Skin epidermis (tissue), 12 donors: ENCODE measurements around the gene KAZN.

ENCODE experiments used
- H3K27ac ChIP-seq, 21 experiments: fragments of 200-600 bp; sonication (generic) in 11 of 21; one replicate each; pipeline ENCODE4 v1.5.0; 2020; ENCODE audit warnings: mild to moderate bottlenecking in 3 of 21, inconsistent platforms in 2 of 21, moderate library complexity in 2 of 21
- H3K4me3 ChIP-seq, 7 experiments: fragments of 200-600 bp; sonication (generic) in 2 of 7; one replicate each; pipeline ENCODE4 v1.5.0; 2020; ENCODE audit warnings: inconsistent platforms in 2 of 7, mild to moderate bottlenecking in 2 of 7, moderate library complexity in 1 of 7

Gene KAZN

GRCh38 chr1:14910984-14911721 lies 312.7 kb downstream of the KAZN start:
- Histone ChIP-seq H3K27ac (peak overlapping the region in 17 of 21 experiments; percentile 11 to 83 (median 68)), H3K4me3 (no peak overlapping the region)

GRCh38 chr1:14912839-14913481 lies 314.5 kb downstream of the KAZN start:
- Histone ChIP-seq H3K27ac (peak overlapping the region in 16 of 21 experiments; percentile 3 to 82 (median 72)), H3K4me3 (no peak overlapping the region)

- peak overlapping the region in 17 of 21 experiments; percentile 3 to 82 (median 66) for H3K27ac ChIP-seq
- no peak overlapping the region for H3K4me3 ChIP-seq
These were observed 315.1 kb downstream of the KAZN start for GRCh38 chr1:14913482-14914177.

- Histone ChIP-seq H3K27ac (peak overlapping the region in 11 of 21 experiments; percentile 36 to 82 (median 76)), H3K4me3 (no peak overlapping the region)
These were observed 316.0 kb downstream of the KAZN start for GRCh38 chr1:14914351-14914988.

- H3K4me3 ChIP-seq: no peak overlapping the region
- no peak overlapping the region for H3K27ac ChIP-seq
These were observed 317.0 kb downstream of the KAZN start for GRCh38 chr1:14915356-14916054.

- H3K27ac ChIP-seq: no peak overlapping the region
These were observed 320.8 kb downstream of the KAZN start for GRCh38 chr1:14919289-14919688.

GRCh38 chr1:14919751-14920150 lies 321.3 kb downstream of the KAZN start:
- no peak overlapping the region for H3K4me3 ChIP-seq
- no peak overlapping the region for H3K27ac ChIP-seq

More at GRCh38 chr1:14919289-14919688, 320.8 kb downstream of the KAZN start:
- H3K4me3 ChIP-seq: no peak overlapping the region

- peak overlapping the region in 1 of 21 experiments; percentile 30 for H3K27ac ChIP-seq
- H3K4me3 ChIP-seq: no peak overlapping the region
These were observed 322.6 kb downstream of the KAZN start for GRCh38 chr1:14921057-14921456.

- peak overlapping the region in 3 of 7 experiments; percentile 2 to 72 (median 71) for H3K4me3 ChIP-seq
- peak overlapping the region in 10 of 21 experiments; percentile 29 to 85 (median 70) for H3K27ac ChIP-seq
These were observed 324.6 kb downstream of the KAZN start for GRCh38 chr1:14922942-14923726.

GRCh38 chr1:14923727-14924452 lies 325.4 kb downstream of the KAZN start:
- H3K4me3 ChIP-seq: peak overlapping the region in 6 of 7 experiments; percentile 2 to 72 (median 64)
- peak overlapping the region in 10 of 21 experiments; percentile 29 to 91 (median 70) for H3K27ac ChIP-seq

GRCh38 chr1:14924455-14925331 lies 326.2 kb downstream of the KAZN start:
- Histone ChIP-seq H3K27ac (peak overlapping the region in 20 of 21 experiments; percentile 40 to 91 (median 80)), H3K4me3 (peak overlapping the region; percentile 57 to 92 (median 71))

- H3K27ac ChIP-seq: peak overlapping the region in 7 of 21 experiments; percentile 82 to 91 (median 85)
- H3K4me3 ChIP-seq: peak overlapping the region; percentile 57 to 92 (median 71)
These were observed 327.1 kb downstream of the KAZN start for GRCh38 chr1:14925336-14926136.

- no peak overlapping the region for H3K4me3 ChIP-seq
- H3K27ac ChIP-seq: no peak overlapping the region
These were observed 327.7 kb downstream of the KAZN start for GRCh38 chr1:14926229-14926628.

- Histone ChIP-seq H3K27ac (no peak overlapping the region), H3K4me3 (no peak overlapping the region)
These were observed 328.5 kb downstream of the KAZN start for GRCh38 chr1:14926818-14927575.

- no peak overlapping the region for H3K27ac ChIP-seq
These were observed 329.9 kb downstream of the KAZN start for GRCh38 chr1:14928412-14928811.

More at GRCh38 chr1:14928412-14928811, 329.9 kb downstream of the KAZN start:
- no peak overlapping the region for H3K4me3 ChIP-seq
